ENCODE results near the gene CYLC1.

The CYLC1 gene

DNA sequence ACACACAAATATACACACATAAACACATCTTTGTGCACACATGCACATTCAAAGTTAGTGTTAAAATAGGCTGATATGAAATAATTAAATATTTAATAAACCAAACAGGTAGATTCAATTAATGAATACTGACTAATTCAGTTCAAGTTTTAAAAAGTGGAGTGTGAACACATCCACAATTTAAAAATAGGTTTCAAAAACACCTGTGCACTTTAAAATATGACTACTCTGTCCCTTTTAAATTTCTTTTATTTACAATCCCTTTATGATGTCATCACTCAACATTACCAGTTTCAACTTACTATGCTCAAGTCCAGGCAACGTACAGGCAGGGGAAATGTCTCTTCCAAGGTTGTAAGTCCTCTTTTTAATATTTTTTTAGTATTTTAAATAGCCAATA is at the start of gene CYLC1:
Gene CYLC1 (plus strand): TSS at position 301 of the 400 bp plus-strand sequence. CDS start 37 bp downstream, at position 338.
- ChIA-PET CTCF (no interaction called here), POLR2A (no interaction called here)
- DNase-seq (ENCODE audit: extremely low spot score), result no peak
- TF ChIP-seq BHLHE40 (IDR thresholded peaks at IDR 0.05; ENCODE audit: borderline replicate concordance) (no peak), SUZ12 (IDR thresholded peaks at IDR 0.05) (no peak), FOXA1 (IDR thresholded peaks at IDR 0.05) (no peak), TARDBP (IDR thresholded peaks at IDR 0.05) (no peak), NFRKB (IDR thresholded peaks at IDR 0.05) (no peak), CTBP1 (IDR thresholded peaks at IDR 0.05; ENCODE audit: borderline replicate concordance) (no peak)
- TF ChIP-seq, protein P1, sequence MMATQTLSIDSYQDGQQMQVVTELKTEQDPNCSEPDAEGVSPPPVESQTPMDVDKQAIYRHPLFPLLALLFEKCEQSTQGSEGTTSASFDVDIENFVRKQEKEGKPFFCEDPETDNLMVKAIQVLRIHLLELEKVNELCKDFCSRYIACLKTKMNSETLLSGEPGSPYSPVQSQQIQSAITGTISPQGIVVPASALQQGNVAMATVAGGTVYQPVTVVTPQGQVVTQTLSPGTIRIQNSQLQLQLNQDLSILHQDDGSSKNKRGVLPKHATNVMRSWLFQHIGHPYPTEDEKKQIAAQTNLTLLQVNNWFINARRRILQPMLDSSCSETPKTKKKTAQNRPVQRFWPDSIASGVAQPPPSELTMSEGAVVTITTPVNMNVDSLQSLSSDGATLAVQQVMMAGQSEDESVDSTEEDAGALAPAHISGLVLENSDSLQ (IDR thresholded peaks at IDR 0.05), result no peak

DNA sequence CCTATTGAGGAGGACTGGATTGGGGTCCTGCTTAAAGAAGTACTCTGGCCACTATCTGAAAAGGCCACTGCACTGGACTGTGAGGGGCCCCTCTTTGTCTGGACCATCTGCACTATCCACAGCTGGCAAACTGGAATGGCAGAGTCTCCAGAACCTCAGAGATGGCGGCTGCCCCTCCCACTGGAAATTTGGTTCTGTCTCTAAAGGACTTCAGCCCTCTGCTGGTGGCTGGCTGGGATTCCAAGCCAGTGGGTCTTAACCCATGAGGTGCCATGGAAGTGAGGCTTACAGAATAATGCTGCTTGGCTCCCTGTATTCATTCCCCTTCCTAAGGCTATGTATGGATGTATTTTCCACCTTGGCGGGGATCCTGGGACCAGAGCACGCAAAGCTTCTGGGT is 41.6 kb upstream of the CYLC1 start:
- CTCF ChIA-PET, result no interaction called here
- POLR2A ChIA-PET, result no interaction called here
- TF ChIP-seq FOXK2 (IDR thresholded peaks at IDR 0.05), result no peak
- TF ChIP-seq BHLHE40 (IDR thresholded peaks at IDR 0.05; ENCODE audit: borderline replicate concordance), result no peak
- TF ChIP-seq, protein P1 (IDR thresholded peaks at IDR 0.05), result no peak
- TF ChIP-seq TARDBP (IDR thresholded peaks at IDR 0.05), result no peak
- no peak for TF ChIP-seq FOXM1 (IDR thresholded peaks at IDR 0.05; ENCODE audit: borderline replicate concordance)
- no peak for TF ChIP-seq SUZ12 (IDR thresholded peaks at IDR 0.05)
- no peak for TF ChIP-seq NFRKB (IDR thresholded peaks at IDR 0.05)
- TF ChIP-seq LEF1 (IDR thresholded peaks at IDR 0.05; ENCODE audit: borderline replicate concordance), result no peak
- DNase-seq (ENCODE audit: extremely low spot score), result peak; percentile 21

DNA sequence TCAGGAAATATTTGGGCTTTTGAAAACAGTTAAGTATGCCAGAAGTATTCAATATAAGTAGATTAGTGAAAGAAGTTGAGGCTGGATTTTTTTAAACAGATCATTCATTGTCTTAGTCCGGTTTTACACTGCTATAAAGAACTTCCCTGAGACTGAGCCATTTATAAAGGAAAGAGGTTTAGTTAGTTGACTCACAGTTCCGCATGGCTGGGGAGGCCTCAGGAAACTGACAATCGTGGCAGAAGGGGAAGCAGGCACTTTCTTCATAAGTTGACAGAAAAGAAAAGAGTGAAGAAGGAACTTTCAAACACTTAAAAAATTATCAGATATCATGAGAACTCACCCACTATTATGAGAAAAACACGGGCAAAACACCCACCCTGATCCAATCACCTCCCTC is 31.1 kb upstream of the CYLC1 start:
- POLR2A ChIA-PET, result no interaction called here
- CTCF ChIA-PET, result no interaction called here
- TF ChIP-seq FOXA1 (IDR thresholded peaks at IDR 0.05) (no peak), ARNT (IDR thresholded peaks at IDR 0.05) (no peak), FOXM1 (IDR thresholded peaks at IDR 0.05; ENCODE audit: borderline replicate concordance) (no peak), TARDBP (IDR thresholded peaks at IDR 0.05) (no peak), L3MBTL2 (conservative IDR thresholded peaks at IDR 0.05) (no peak), SP1 (IDR thresholded peaks at IDR 0.05) (no peak), BHLHE40 (IDR thresholded peaks at IDR 0.05; ENCODE audit: borderline replicate concordance) (no peak), FOXK2 (IDR thresholded peaks at IDR 0.05) (no peak), HDGF (IDR thresholded peaks at IDR 0.05; ENCODE audit: borderline replicate concordance) (no peak), ELF4 (IDR thresholded peaks at IDR 0.05) (no peak)
- TF ChIP-seq, protein P1 (IDR thresholded peaks at IDR 0.05), result no peak
- no peak for DNase-seq (ENCODE audit: extremely low spot score)

DNA sequence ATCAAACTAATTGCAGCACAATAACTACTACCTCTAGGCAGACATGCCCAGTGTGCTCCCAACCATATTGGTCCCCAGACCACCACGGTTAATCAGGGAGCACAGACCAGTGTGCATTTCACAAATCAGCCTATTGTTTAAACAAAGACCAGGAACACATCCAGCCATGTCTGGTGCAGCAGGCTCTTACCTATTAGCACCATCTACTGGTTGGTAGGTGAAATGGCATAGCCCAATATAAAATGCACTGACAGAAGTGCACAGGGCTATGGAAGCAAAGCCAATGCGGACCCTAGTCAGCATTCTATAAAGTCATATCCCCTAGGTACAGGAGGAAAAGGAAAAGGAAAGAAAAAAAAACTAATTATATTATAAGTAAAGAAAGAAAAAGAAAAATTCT is 15.5 kb upstream of the CYLC1 start:
- POLR2A ChIA-PET, result no interaction called here
- peak; percentile 37 for DNase-seq (ENCODE audit: extremely low spot score)
- TF ChIP-seq ZNF384 (IDR thresholded peaks at IDR 0.05) (no peak), LEF1 (IDR thresholded peaks at IDR 0.05; ENCODE audit: borderline replicate concordance) (no peak)
- CTCF ChIA-PET, result interaction anchor here (1.2 kb wide), 1 partner anchor 25 kb away, joined by 4 read pairs; no protein-coding TSS in a partner anchor

- ChIA-PET CTCF (no interaction called here), POLR2A (no interaction called here)
- DNase-seq (ENCODE audit: extremely low spot score), result no peak
- TF ChIP-seq LEF1 (IDR thresholded peaks at IDR 0.05; ENCODE audit: borderline replicate concordance), result no peak
- TF ChIP-seq BHLHE40 (IDR thresholded peaks at IDR 0.05; ENCODE audit: borderline replicate concordance), result no peak
- no peak for TF ChIP-seq FOXK2 (IDR thresholded peaks at IDR 0.05)
- TF ChIP-seq ARNT (IDR thresholded peaks at IDR 0.05), result no peak
- no peak for TF ChIP-seq ZNF384 (IDR thresholded peaks at IDR 0.05)
- TF ChIP-seq SUZ12 (IDR thresholded peaks at IDR 0.05), result no peak
- TF ChIP-seq, protein P1 (IDR thresholded peaks at IDR 0.05), result no peak
- no peak for TF ChIP-seq TARDBP (IDR thresholded peaks at IDR 0.05)
- TF ChIP-seq HDGF (IDR thresholded peaks at IDR 0.05; ENCODE audit: borderline replicate concordance), result no peak
- no peak for TF ChIP-seq NFRKB (IDR thresholded peaks at IDR 0.05)
- no peak for TF ChIP-seq SP1 (IDR thresholded peaks at IDR 0.05)
Observed at GRCh38 chrX:83847339-83847738, 13.6 kb upstream of the CYLC1 start.

DNA sequence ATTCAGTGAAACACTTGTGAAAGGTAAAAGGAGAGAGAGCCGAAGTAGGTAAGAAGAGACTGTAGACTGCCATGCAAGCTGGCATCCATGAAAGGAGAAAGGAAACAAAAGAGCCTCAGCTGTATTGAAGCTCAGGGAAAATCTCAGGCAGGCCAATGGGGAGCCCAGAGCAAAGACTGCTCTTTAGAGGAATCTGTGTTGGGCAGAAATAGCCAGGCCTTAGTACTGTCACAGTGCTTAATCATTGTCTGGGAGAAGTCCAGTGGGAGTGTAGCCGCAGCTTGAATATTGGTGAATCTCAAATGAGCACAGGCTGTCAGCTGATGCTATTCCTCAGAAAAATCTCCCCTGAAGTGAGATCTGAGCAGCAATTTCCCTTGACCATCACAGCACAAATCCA is 27.6 kb downstream of the CYLC1 start:
- POLR2A ChIA-PET, result no interaction called here
- TF ChIP-seq ZNF384 (IDR thresholded peaks at IDR 0.05) (no peak), FOXK2 (IDR thresholded peaks at IDR 0.05) (no peak), TARDBP (IDR thresholded peaks at IDR 0.05) (no peak), LEF1 (IDR thresholded peaks at IDR 0.05; ENCODE audit: borderline replicate concordance) (no peak), FOXM1 (IDR thresholded peaks at IDR 0.05; ENCODE audit: borderline replicate concordance) (no peak), NFRKB (IDR thresholded peaks at IDR 0.05) (no peak), L3MBTL2 (conservative IDR thresholded peaks at IDR 0.05) (no peak), ARNT (IDR thresholded peaks at IDR 0.05) (no peak), BHLHE40 (IDR thresholded peaks at IDR 0.05; ENCODE audit: borderline replicate concordance) (no peak), CTBP1 (IDR thresholded peaks at IDR 0.05; ENCODE audit: borderline replicate concordance) (no peak), ELF4 (IDR thresholded peaks at IDR 0.05) (no peak)
- TF ChIP-seq, protein P1 (IDR thresholded peaks at IDR 0.05), result no peak
- CTCF ChIA-PET, result no interaction called here
- DNase-seq (ENCODE audit: extremely low spot score), result no peak

Measured in HEK293T (cell line).